ENCODE measurements around the gene CEP20.

DNA sequence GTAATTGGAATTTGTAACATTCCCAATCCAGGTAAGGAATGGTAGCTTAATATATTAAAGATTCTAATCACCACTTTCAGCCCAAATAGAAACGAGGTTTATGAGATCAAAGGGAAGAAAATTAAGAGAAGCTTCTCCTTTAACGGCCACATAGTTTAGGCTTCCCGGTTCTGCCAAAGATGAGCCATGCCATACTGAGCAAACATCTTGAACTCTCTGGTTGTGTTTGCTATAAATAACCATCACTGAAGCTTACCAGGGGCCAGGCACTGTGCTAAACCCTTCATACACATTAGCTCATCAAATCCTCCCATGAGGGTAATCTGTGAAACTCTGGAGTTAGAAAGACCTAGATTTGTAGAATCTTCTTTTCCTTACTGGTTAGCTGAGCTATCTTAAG, 34.3 kb downstream of the CEP20 start:
- TF ChIP-seq GATA2 (IDR thresholded peaks at IDR 0.05; ENCODE audit: low read depth, low read length) (no peak), GATA3 (IDR thresholded peaks at IDR 0.05; ENCODE audit: low read depth, low read length) (no peak)

Measured in SH-SY5Y (cell line).